SU-DHL-6 (cell line): ENCODE results near the gene ERMP1.

Experiments
- H2AFZ ChIP-seq: fragments of 200-600 bp; sonication (generic); 2 replicates; pipeline ENCODE4 v1.6.1; 2014; ENCODE audit warnings: low read depth, mild to moderate bottlenecking, moderate library complexity, mixed read lengths, antibody characterized with exemption, low read length; ENCODE audit not compliant: severe bottlenecking
- H3F3A ChIP-seq: fragments of 200-600 bp; shearing (Covaris generic); 2 replicates; pipeline ENCODE4 v1.6.0; 2016; ENCODE audit warnings: antibody characterized with exemption, mild to moderate bottlenecking; ENCODE audit not compliant: insufficient read depth
- H3K27ac ChIP-seq: fragments of 200-600 bp; sonication (generic); 2 replicates; pipeline ENCODE4 v1.5.1; 2016; ENCODE audit warnings: low read depth, mild to moderate bottlenecking, low read length, moderate library complexity, mixed read lengths
- H3K27me3 ChIP-seq: fragments of 200-600 bp; sonication (generic), shearing (Covaris generic); 2 replicates; pipeline ENCODE4 v1.6.0; 2014; ENCODE audit warnings: mild to moderate bottlenecking, low read length
- H3K36me3 ChIP-seq: fragments of 200-600 bp; sonication (generic); 2 replicates; pipeline ENCODE4 v1.6.1; 2014; ENCODE audit warnings: mild to moderate bottlenecking, low read length, mixed read lengths
- H3K4me2 ChIP-seq: fragments of 300-600, 200-600 bp; shearing (Covaris generic), sonication (generic); 2 replicates; pipeline ENCODE4 v1.6.0; 2014; ENCODE audit warnings: low read length, low read depth, mild to moderate bottlenecking; ENCODE audit not compliant: poor library complexity, severe bottlenecking
- H3K4me3 ChIP-seq: fragments of 200-600 bp; sonication (generic); 2 replicates; pipeline ENCODE4 v1.5.1; 2014; ENCODE audit warnings: antibody characterized with exemption, low read length, mild to moderate bottlenecking, mixed read lengths; ENCODE audit not compliant: insufficient read depth, poor library complexity, severe bottlenecking
- H3K79me2 ChIP-seq: fragments of 200-600 bp; sonication (generic); 2 replicates; pipeline ENCODE4 v1.6.1; 2014; ENCODE audit warnings: mild to moderate bottlenecking, low read length, moderate library complexity; ENCODE audit not compliant: insufficient read depth
- H3K9ac ChIP-seq: fragments of 200-600 bp; sonication (generic); 2 replicates; pipeline ENCODE4 v1.7.0; 2014; ENCODE audit warnings: mild to moderate bottlenecking, low read length
- H3K9me2 ChIP-seq: fragments of 200-600 bp; sonication (generic); replicated peaks from 2 replicates; pipeline ENCODE4 v1.6.1; 2014; ENCODE audit warnings: low read length; ENCODE audit not compliant: insufficient read depth
- H3K9me3 ChIP-seq: fragments of 200-600 bp; sonication (generic); 2 replicates; pipeline ENCODE4 v1.6.1; 2014; ENCODE audit warnings: low read length, mixed read lengths; ENCODE audit not compliant: insufficient read depth
- H4K20me1 ChIP-seq: fragments of 200-600 bp; sonication (generic); 2 replicates; pipeline ENCODE4 v1.6.1; 2014; ENCODE audit warnings: low read depth, mild to moderate bottlenecking, antibody characterized with exemption, low read length, moderate library complexity, mixed read lengths
- EZH2phosphoT487 ChIP-seq: fragments of 200-600 bp; sonication (generic), shearing (Covaris generic); conservative IDR thresholded peaks from 2 replicates; pipeline ENCODE4 v1.6.1; 2018; ENCODE audit warnings: mild to moderate bottlenecking, antibody characterized with exemption, low read length, moderate library complexity, mixed read lengths
- TF ChIP-seq, protein P1 (sequence below): fragments of 200-600 bp; sonication (generic); IDR thresholded peaks from one replicate; pipeline ENCODE4 v1.5.1; 2017; ENCODE audit warnings: antibody characterized with exemption, mild to moderate bottlenecking, low read length, moderate library complexity; ENCODE audit not compliant: insufficient read depth, poor library complexity, severe bottlenecking

The ERMP1 gene

DNA sequence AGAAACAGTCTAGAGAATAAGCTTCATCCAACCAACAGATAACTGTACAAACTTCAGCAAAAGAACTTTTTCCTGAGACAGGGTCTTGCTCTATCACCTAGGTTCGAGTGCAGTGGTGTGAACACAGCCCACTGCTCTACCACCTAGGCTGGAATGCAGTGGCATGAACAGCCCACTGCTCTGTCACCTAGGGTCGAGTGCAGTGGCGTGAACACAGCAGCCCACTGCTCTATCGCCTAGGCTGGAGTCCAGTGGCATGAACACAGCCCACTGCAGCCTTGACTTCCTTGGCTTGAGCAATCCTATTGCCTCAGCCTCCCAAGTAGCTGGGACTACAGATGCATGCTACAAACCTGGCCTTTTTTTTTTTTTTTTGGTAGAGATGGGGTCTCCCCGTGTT is 43.4 kb downstream of the ERMP1 start:
- Histone ChIP-seq H3K4me3 (no peak overlapping the region), H2AFZ (no peak overlapping the region), H3K9me2 (no peaks in the 10 kb centered on the region), H3K36me3 (peaks cover 18% of the 10 kb centered on the region; the same call in 1 of the 2 replicates), H3K27ac (no peak overlapping the region), H3K9ac (no peak overlapping the region), H4K20me1 (no peaks in the 10 kb centered on the region), H3K79me2 (no peaks in the 10 kb centered on the region), H3K4me2 (no peak overlapping the region), H3K9me3 (no peaks in the 10 kb centered on the region), H3K27me3 (no peaks in the 10 kb centered on the region), H3F3A (peaks cover 5% of the 10 kb centered on the region; the same call in 1 of the 2 replicates)
- TF ChIP-seq, protein P1, sequence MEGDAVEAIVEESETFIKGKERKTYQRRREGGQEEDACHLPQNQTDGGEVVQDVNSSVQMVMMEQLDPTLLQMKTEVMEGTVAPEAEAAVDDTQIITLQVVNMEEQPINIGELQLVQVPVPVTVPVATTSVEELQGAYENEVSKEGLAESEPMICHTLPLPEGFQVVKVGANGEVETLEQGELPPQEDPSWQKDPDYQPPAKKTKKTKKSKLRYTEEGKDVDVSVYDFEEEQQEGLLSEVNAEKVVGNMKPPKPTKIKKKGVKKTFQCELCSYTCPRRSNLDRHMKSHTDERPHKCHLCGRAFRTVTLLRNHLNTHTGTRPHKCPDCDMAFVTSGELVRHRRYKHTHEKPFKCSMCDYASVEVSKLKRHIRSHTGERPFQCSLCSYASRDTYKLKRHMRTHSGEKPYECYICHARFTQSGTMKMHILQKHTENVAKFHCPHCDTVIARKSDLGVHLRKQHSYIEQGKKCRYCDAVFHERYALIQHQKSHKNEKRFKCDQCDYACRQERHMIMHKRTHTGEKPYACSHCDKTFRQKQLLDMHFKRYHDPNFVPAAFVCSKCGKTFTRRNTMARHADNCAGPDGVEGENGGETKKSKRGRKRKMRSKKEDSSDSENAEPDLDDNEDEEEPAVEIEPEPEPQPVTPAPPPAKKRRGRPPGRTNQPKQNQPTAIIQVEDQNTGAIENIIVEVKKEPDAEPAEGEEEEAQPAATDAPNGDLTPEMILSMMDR, result no peak
- no peak for TF ChIP-seq EZH2phosphoT487

DNA sequence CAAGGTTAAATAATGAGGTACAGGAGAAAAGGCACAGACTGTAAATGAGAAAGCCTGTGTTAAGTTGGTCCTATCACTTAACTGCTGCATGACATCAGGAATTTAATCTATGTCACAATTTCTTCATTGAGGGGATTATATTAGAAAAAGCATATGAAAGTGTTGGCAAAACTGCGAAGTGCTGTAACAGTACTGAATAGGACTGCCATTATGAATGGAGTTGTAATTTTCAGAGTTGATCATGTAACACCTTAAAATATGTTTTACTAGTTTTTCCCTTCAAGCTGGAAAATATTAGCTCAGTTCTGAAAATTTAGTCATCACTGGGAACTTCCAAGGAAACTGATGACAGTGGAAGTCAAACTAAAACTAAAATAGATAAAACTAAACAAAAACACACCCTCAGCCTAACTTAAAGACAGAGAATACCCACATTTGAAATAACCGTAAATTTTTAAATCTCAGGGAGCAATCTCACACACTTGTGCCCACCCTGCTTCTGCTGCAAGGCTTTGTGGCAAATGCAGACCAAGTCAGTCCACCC is 45.1 kb downstream of the ERMP1 start:
- TF ChIP-seq, protein P1, result no peak
- no peak for TF ChIP-seq EZH2phosphoT487

DNA sequence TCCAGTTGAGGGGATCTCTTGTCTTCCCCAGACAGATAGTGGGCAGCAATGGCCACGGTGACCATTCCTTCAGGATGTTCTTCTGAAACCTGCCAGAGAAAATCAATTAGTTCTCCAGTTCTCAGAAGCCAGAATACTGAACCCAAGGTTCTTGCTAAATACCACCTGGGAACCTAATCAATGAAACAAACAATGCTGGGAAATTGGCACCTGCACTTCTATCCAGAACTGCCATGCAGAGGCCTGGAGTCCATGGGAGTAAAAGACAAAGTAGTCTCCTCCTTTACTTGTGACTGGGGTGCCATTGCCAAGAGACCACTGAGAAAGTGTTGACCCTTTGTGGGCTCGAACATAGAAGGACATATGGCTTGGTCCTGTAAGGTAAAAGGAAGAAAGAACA is 45.7 kb downstream of the ERMP1 start:
- peaks cover 14% of the 10 kb centered on the region; the same call in 1 of the 2 replicates for H3K36me3 ChIP-seq
- H3K4me3 ChIP-seq, result no peak overlapping the region
- TF ChIP-seq, protein P1, result no peak
- TF ChIP-seq EZH2phosphoT487, result no peak
- H3K27me3 ChIP-seq, result no peaks in the 10 kb centered on the region
- no peaks in the 10 kb centered on the region for H4K20me1 ChIP-seq
- no peaks in the 10 kb centered on the region for H3K9me3 ChIP-seq
- no peaks in the 10 kb centered on the region for H3K9me2 ChIP-seq
- no peak overlapping the region for H3K4me2 ChIP-seq
- H2AFZ ChIP-seq, result no peak overlapping the region
- H3K9ac ChIP-seq, result no peak overlapping the region
- H3K79me2 ChIP-seq, result no peaks in the 10 kb centered on the region
- H3F3A ChIP-seq, result peaks cover 4% of the 10 kb centered on the region; the same call in 1 of the 2 replicates
- no peak overlapping the region for H3K27ac ChIP-seq

More for the DNA sequence above, 45.1 kb downstream of the ERMP1 start:
- Histone ChIP-seq H3K9me2 (no peaks in the 10 kb centered on the region), H2AFZ (no peak overlapping the region), H3K79me2 (no peaks in the 10 kb centered on the region), H3K4me2 (no peak overlapping the region), H4K20me1 (no peaks in the 10 kb centered on the region), H3K27me3 (no peaks in the 10 kb centered on the region), H3K9ac (no peak overlapping the region), H3K27ac (no peak overlapping the region), H3K9me3 (no peaks in the 10 kb centered on the region), H3F3A (peaks cover 4% of the 10 kb centered on the region; the same call in 1 of the 2 replicates), H3K4me3 (no peak overlapping the region), H3K36me3 (peaks cover 14% of the 10 kb centered on the region; the same call in 1 of the 2 replicates)
